H1 (cell line): Measurements from ENCODE around the gene TRDMT1. TPM values are rescaled to one million over a fixed set of nuclear protein-coding genes. Genes with fewer than 3 reads are reported as not detected.

Experiments
- CTCF ChIA-PET: fragments of 300-600 bp; sonication (Branson Sonifier 250); formaldehyde crosslinking; loops from one replicate; lab custom pipeline; 2021; ENCODE audit not compliant: partially characterized antibody; lab: Charles Lee
- POLR2A ChIA-PET: fragments of 300-600 bp; sonication (Branson Sonifier 250); formaldehyde crosslinking; loops from one replicate; lab custom pipeline; 2021; ENCODE audit warnings: inconsistent platforms; ENCODE audit not compliant: partially characterized antibody; lab: Charles Lee
- DNase-seq, 2 experiments: peaks; one replicate each; pipeline versions ENCODE4 v3.0.0 to v3.0.0-alpha.2; 2010 to 2022; ENCODE audit warnings: low spot score in 2 of 2, low read depth in 1 of 2, mixed read lengths in 1 of 2
- FAIRE-seq: peaks from 2 replicates; lab custom pipeline; 2011; peaks lifted over from hg19 to GRCh38; lab: Jason Lieb, UNC
- H2AFZ ChIP-seq: 2 replicates; pipeline ENCODE4 v1.8.1; 2012; ENCODE audit warnings: low read length, inconsistent platforms
- H2AK5ac ChIP-seq: 2 replicates; pipeline ENCODE4 v1.6.1; 2013; ENCODE audit warnings: low read depth, low read length
- H2BK120ac ChIP-seq: replicated peaks from 2 replicates; pipeline ENCODE3; 2013; ENCODE audit warnings: low read depth, low read length, inconsistent platforms
- H2BK12ac ChIP-seq: 2 replicates; pipeline ENCODE4 v1.6.1; 2013; ENCODE audit warnings: low read depth, low read length
- H2BK15ac ChIP-seq: 2 replicates; pipeline ENCODE4 v1.6.1; 2013; ENCODE audit warnings: low read length
- H2BK20ac ChIP-seq: 2 replicates; pipeline ENCODE4 v1.6.1; 2013; ENCODE audit warnings: low read length
- H2BK5ac ChIP-seq: 2 replicates; pipeline ENCODE4 v1.6.1; 2013; ENCODE audit warnings: low read depth, low read length
- H3K14ac ChIP-seq: 2 replicates; pipeline ENCODE4 v1.6.1; 2013; ENCODE audit warnings: inconsistent platforms; ENCODE audit not compliant: insufficient read length
- H3K18ac ChIP-seq: 2 replicates; pipeline ENCODE4 v1.6.1; 2013; ENCODE audit warnings: low read length; ENCODE audit errors: extremely low read depth
- H3K23ac ChIP-seq: 2 replicates; pipeline ENCODE4 v1.6.1; 2013; ENCODE audit warnings: inconsistent platforms; ENCODE audit not compliant: insufficient read length
- H3K23me2 ChIP-seq: 2 replicates; pipeline ENCODE4 v1.6.1; 2013; ENCODE audit warnings: low read depth, low read length
- H3K27ac ChIP-seq: 2 replicates; pipeline ENCODE4 v1.6.1; 2011; ENCODE audit warnings: low read depth, low read length, inconsistent platforms
- H3K27me3 ChIP-seq, 4 experiments: replicated peaks in 1 of 4; 1 replicate in 1 of 4; 2 replicates in 3 of 4; pipeline versions ENCODE4 v1.6.1 to v1.8.1; 2011 to 2013; ENCODE audit warnings: low read length in 3 of 4, mild to moderate bottlenecking in 3 of 4, inconsistent platforms in 2 of 4, mixed read lengths in 2 of 4, moderate library complexity in 1 of 4; ENCODE audit not compliant: control insufficient read depth in 3 of 4, insufficient read depth in 3 of 4; ENCODE audit errors: extremely low read depth in 1 of 4
- H3K36me3 ChIP-seq, 4 experiments: 2 replicates each; pipeline versions ENCODE4 v1.6.1 to v1.8.1; 2011 to 2013; ENCODE audit warnings: mild to moderate bottlenecking in 4 of 4, low read length in 3 of 4, moderate library complexity in 2 of 4, control low read depth in 1 of 4, inconsistent platforms in 1 of 4; ENCODE audit not compliant: insufficient read depth in 4 of 4, control insufficient read depth in 2 of 4
- H3K4ac ChIP-seq: replicated peaks from 2 replicates; pipeline ENCODE3; 2013; ENCODE audit warnings: low read length, low read depth, mixed read lengths, inconsistent platforms; ENCODE audit not compliant: insufficient read length
- H3K4me1 ChIP-seq, 4 experiments: replicated peaks in 1 of 4; 1 replicate in 1 of 4; 2 replicates in 3 of 4; pipeline versions ENCODE4 v1.6.1 to v1.8.1; 2011 to 2013; ENCODE audit warnings: low read length in 3 of 4, inconsistent platforms in 2 of 4, mixed read lengths in 1 of 4; ENCODE audit not compliant: insufficient read depth in 4 of 4, control insufficient read depth in 3 of 4
- H3K4me2 ChIP-seq, 2 experiments: 2 replicates each; pipeline versions ENCODE4 v1.6.1 to v1.8.1; 2011 to 2013; ENCODE audit warnings: low read depth in 2 of 2, low read length in 2 of 2, control low read depth in 1 of 2, inconsistent platforms in 1 of 2, mild to moderate bottlenecking in 1 of 2; ENCODE audit not compliant: insufficient read depth in 1 of 2
- H3K4me3 ChIP-seq, 4 experiments: fragments of 200-600, 300-600 bp in 1 of 4; sonication (generic), shearing (Covaris generic), sonication (Bioruptor Twin) in 1 of 4; 2 replicates each; pipeline versions ENCODE4 v1.5.1 to v1.8.1; 2011 to 2016; ENCODE audit warnings: low read length in 4 of 4, low read depth in 3 of 4, control low read depth in 2 of 4, inconsistent platforms in 2 of 4, mild to moderate bottlenecking in 2 of 4, mixed read lengths in 1 of 4, moderate library complexity in 1 of 4; ENCODE audit not compliant: insufficient read depth in 2 of 4; ENCODE audit errors: extremely low read depth in 1 of 4
- H3K56ac ChIP-seq: replicated peaks from 2 replicates; pipeline ENCODE3; 2013; ENCODE audit warnings: low read depth, mild to moderate bottlenecking, mixed read lengths, low read length, inconsistent platforms; ENCODE audit not compliant: insufficient read length
- H3K79me1 ChIP-seq: 2 replicates; pipeline ENCODE4 v1.6.1; 2013; ENCODE audit warnings: low read depth, low read length, control low read depth
- H3K79me2 ChIP-seq, 2 experiments: 2 replicates each; pipeline versions ENCODE4 v1.6.1 to v1.8.1; 2012 to 2013; ENCODE audit warnings: low read length in 2 of 2, mild to moderate bottlenecking in 2 of 2, inconsistent platforms in 1 of 2; ENCODE audit not compliant: insufficient read depth in 2 of 2, control insufficient read depth in 1 of 2
- H3K9ac ChIP-seq, 4 experiments: replicated peaks in 1 of 4; 1 replicate in 1 of 4; 2 replicates in 3 of 4; pipeline versions ENCODE4 v1.6.1 to v1.8.1; 2011 to 2013; ENCODE audit warnings: low read depth in 3 of 4, low read length in 3 of 4, control low read depth in 2 of 4, mild to moderate bottlenecking in 2 of 4, moderate library complexity in 2 of 4, inconsistent platforms in 1 of 4; ENCODE audit errors: extremely low read depth in 1 of 4
- H3K9me3 ChIP-seq, 2 experiments: 2 replicates each; pipeline versions ENCODE4 v1.6.1 to v1.8.1; 2012 to 2013; ENCODE audit warnings: mild to moderate bottlenecking in 2 of 2, moderate library complexity in 2 of 2, control low read depth in 1 of 2, inconsistent platforms in 1 of 2, low read depth in 1 of 2, low read length in 1 of 2, mixed read lengths in 1 of 2; ENCODE audit not compliant: insufficient read depth in 2 of 2
- H4K20me1 ChIP-seq, 2 experiments: replicated peaks in 1 of 2; 2 replicates each; pipeline versions ENCODE3 to v1.8.1; 2011 to 2013; ENCODE audit warnings: inconsistent platforms in 2 of 2, low read length in 2 of 2, mild to moderate bottlenecking in 1 of 2; ENCODE audit not compliant: insufficient read depth in 2 of 2, control insufficient read depth in 1 of 2
- H4K5ac ChIP-seq: 2 replicates; pipeline ENCODE4 v1.6.1; 2013; ENCODE audit warnings: low read length, low read depth, mixed read lengths, inconsistent platforms; ENCODE audit not compliant: insufficient read length
- H4K8ac ChIP-seq: 2 replicates; pipeline ENCODE4 v1.8.0; 2013; ENCODE audit warnings: mild to moderate bottlenecking, moderate library complexity, low read length, inconsistent platforms; ENCODE audit not compliant: insufficient read depth; ENCODE audit errors: extremely low read depth
- H4K91ac ChIP-seq: replicated peaks from 2 replicates; pipeline ENCODE3; 2013; ENCODE audit warnings: low read length, mixed read lengths, inconsistent platforms; ENCODE audit not compliant: insufficient read length
- CTCF ChIP-seq, 3 experiments: IDR thresholded peaks; 1 replicate in 2 of 3; 2 replicates in 1 of 3; pipeline versions ENCODE4 v1.5.1 to v1.6.1; 2011; ENCODE audit warnings: low read length in 3 of 3, mild to moderate bottlenecking in 3 of 3, inconsistent platforms in 2 of 3, low read depth in 1 of 3, moderate library complexity in 1 of 3; ENCODE audit not compliant: insufficient read depth in 1 of 3; ENCODE audit errors: control extremely low read depth in 1 of 3
- NANOG ChIP-seq: IDR thresholded peaks from 2 replicates; pipeline ENCODE4 v1.6.1; 2011; ENCODE audit warnings: low read length, low read depth, mild to moderate bottlenecking, inconsistent platforms; ENCODE audit not compliant: insufficient read depth, poor library complexity, severe bottlenecking
- WGBS, 2 experiments: shearing (Covaris generic) in 1 of 2; methylation state at CpG; one replicate each; pipeline versions ENCODE4 v1.1.6 to v1.1.7; 2013 to 2015; ENCODE audit warnings: low lambda C conversion rate in 2 of 2, mixed read lengths in 2 of 2, inconsistent platforms in 1 of 2, low coverage in 1 of 2, missing lambda C conversion rate in 1 of 2; ENCODE audit not compliant: insufficient replicate concordance in 2 of 2, insufficient coverage in 1 of 2, insufficient read length in 1 of 2; ENCODE audit errors: extremely low coverage in 1 of 2, missing lambda C conversion rate in 1 of 2; 5-methylcytosine and 5-hydroxymethylcytosine counted together
- polyA plus RNA-seq, 7 experiments: library from polyadenylated mRNA; depleted of rRNA in 3 of 7; stranded (reverse) in 5 of 7; unstranded in 2 of 7; fragments of >200 nt in 5 of 7; fragments of 200-250 nt in 2 of 7; gene quantifications; 1 replicate in 5 of 7; 2 replicates in 1 of 7; 4 replicates in 1 of 7; pipeline versions ENCODE4 v1.2.1 to v1.2.3, GENCODE V29; 2011 to 2013; ENCODE audit warnings: missing spikeins in 2 of 7, mixed read lengths in 2 of 7
- total RNA-seq: library from RNA; stranded (reverse); fragmentation: NEBNext Ultra II Directional; extraction: Animal tissue kit (Norgen Biotek cat#: 25700); gene quantifications from 2 replicates; pipeline ENCODE4 v1.2.1, GENCODE V29; 2021

Gene TRDMT1
- total and polyA plus RNA-seq, 2 of the 8 experiments (the other 6 are each of a cell fraction or from before 2014, with no cell fraction given), result 7.4 to 21.4 TPM

- FAIRE-seq, result no peak
- H3K27ac ChIP-seq, result no peak overlapping the region
- CTCF ChIA-PET, result interaction anchor here (0.7 to 1.8 kb wide), 5 partner anchors 11 to 163 kb away, joined by 3 to 7 read pairs (median 3); no protein-coding TSS in a partner anchor
These were observed 85.8 kb downstream of the TRDMT1 start for GRCh38 chr10:17115683-17116082.

More at GRCh38 chr10:17115683-17116082, 85.8 kb downstream of the TRDMT1 start:
- Histone ChIP-seq H4K20me1 (no peaks in the 10 kb centered on the region), H3K14ac (no peak overlapping the region), H2BK12ac (no peak overlapping the region), H3K79me1 (no peaks in the 10 kb centered on the region), H3K36me3 (no peaks in the 10 kb centered on the region), H3K18ac (no peak overlapping the region), H3K27me3 (no peaks in the 10 kb centered on the region), H4K5ac (no peak overlapping the region), H3K4ac (no peak overlapping the region), H2BK120ac (no peak overlapping the region), H3K9ac (no peak overlapping the region), H3K9me3 (no peaks in the 10 kb centered on the region), H3K23me2 (no peaks in the 10 kb centered on the region), H2AK5ac (no peak overlapping the region), H3K56ac (no peak overlapping the region), H2BK15ac (no peak overlapping the region), H2BK5ac (no peak overlapping the region), H3K4me1 (no peaks in the 10 kb centered on the region), H2AFZ (no peak overlapping the region), H3K23ac (no peak overlapping the region), H4K8ac (no peak overlapping the region), H2BK20ac (no peak overlapping the region), H3K4me3 (no peak overlapping the region), H3K4me2 (no peak overlapping the region), H4K91ac (no peak overlapping the region), H3K79me2 (no peaks in the 10 kb centered on the region)
- TF ChIP-seq CTCF (IDR thresholded peaks at IDR 0.05; ENCODE audit: control extremely low read depth in 1 of 3, insufficient read depth in 1 of 3, low read depth in 1 of 3, low read length in 3 of 3), result peak in 1 of 3 experiments; percentile 3; a peak in 1 of 4 replicates
- no peak for TF ChIP-seq NANOG
- POLR2A ChIA-PET, result no interaction called here
- no peak for DNase-seq
- WGBS, 2 experiments, result 89% methylated on average over 5 of the region's 5 CpGs; no CpG with 5 or more reads in 1 of the 2 experiments
